ENCODE measurements around the gene PIK3CA.
"Not testable (repeated sequence)": the region's sequence is repeated elsewhere in the genome, so short reads cannot be mapped to it uniquely, and the experiment has no call there.

PIK3CA gene

GRCh38 chr3:179264449-179264848 is 116.3 kb downstream of the PIK3CA start:
- no peak for DNase-seq (ENCODE audit: low read depth)

GRCh38 chr3:179265092-179265491 is 116.9 kb downstream of the PIK3CA start:
- no peak for DNase-seq (ENCODE audit: low read depth)

- DNase-seq (ENCODE audit: low read depth): no peak
Measured at GRCh38 chr3:179265875-179266274, 117.7 kb downstream of the PIK3CA start.

- DNase-seq (ENCODE audit: low read depth): no peak
Measured at GRCh38 chr3:179266701-179267211, 118.6 kb downstream of the PIK3CA start.

- DNase-seq (ENCODE audit: low read depth): no peak
Measured at GRCh38 chr3:179268400-179269051, 120.4 kb downstream of the PIK3CA start.

GRCh38 chr3:179269152-179269707 is 121.1 kb downstream of the PIK3CA start:
- DNase-seq (ENCODE audit: low read depth): no peak

GRCh38 chr3:179272385-179272784 is 124.2 kb downstream of the PIK3CA start:
- DNase-seq (ENCODE audit: low read depth): no peak

GRCh38 chr3:179274434-179274833 is 126.3 kb downstream of the PIK3CA start:
- DNase-seq (ENCODE audit: low read depth): not testable (repeated sequence)

- DNase-seq (ENCODE audit: low read depth): no peak
Measured at GRCh38 chr3:179276001-179276400, 127.8 kb downstream of the PIK3CA start.

GRCh38 chr3:179276743-179277142 is 128.6 kb downstream of the PIK3CA start:
- DNase-seq (ENCODE audit: low read depth): no peak

GRCh38 chr3:179278151-179278550 is 130.0 kb downstream of the PIK3CA start:
- no peak for DNase-seq (ENCODE audit: low read depth)

GRCh38 chr3:179278932-179279693 is 131.0 kb downstream of the PIK3CA start:
- no peak for DNase-seq (ENCODE audit: low read depth)

GRCh38 chr3:179279837-179280236 is 131.7 kb downstream of the PIK3CA start:
- DNase-seq (ENCODE audit: low read depth): no peak

GRCh38 chr3:179281825-179282224 is 133.7 kb downstream of the PIK3CA start:
- DNase-seq (ENCODE audit: low read depth): no peak

GRCh38 chr3:179286331-179286730 is 138.2 kb downstream of the PIK3CA start:
- DNase-seq (ENCODE audit: low read depth): no peak

- DNase-seq (ENCODE audit: low read depth): no peak
Measured at GRCh38 chr3:179288845-179289244, 140.7 kb downstream of the PIK3CA start.

- no peak for DNase-seq (ENCODE audit: low read depth)
Measured at GRCh38 chr3:179289295-179289694, 141.1 kb downstream of the PIK3CA start.

Data from fibroblast of the conjunctiva (primary cell).